GM12891 (cell line): ENCODE measurements around the gene BANF2.

ENCODE experiments used
- POLR2A ChIP-seq: IDR thresholded peaks from 2 replicates; pipeline ENCODE4 v1.6.1; 2011; ENCODE audit warnings: low read depth, low read length, control low read depth
- POLR2AphosphoS5 ChIP-seq: IDR thresholded peaks from 2 replicates; pipeline ENCODE4 v1.6.1; 2011; ENCODE audit warnings: low read depth, low read length, control low read depth
- TAF1 ChIP-seq: IDR thresholded peaks from 2 replicates; pipeline ENCODE4 v1.6.1; 2011; ENCODE audit warnings: low read depth, low read length, control low read depth

DNA sequence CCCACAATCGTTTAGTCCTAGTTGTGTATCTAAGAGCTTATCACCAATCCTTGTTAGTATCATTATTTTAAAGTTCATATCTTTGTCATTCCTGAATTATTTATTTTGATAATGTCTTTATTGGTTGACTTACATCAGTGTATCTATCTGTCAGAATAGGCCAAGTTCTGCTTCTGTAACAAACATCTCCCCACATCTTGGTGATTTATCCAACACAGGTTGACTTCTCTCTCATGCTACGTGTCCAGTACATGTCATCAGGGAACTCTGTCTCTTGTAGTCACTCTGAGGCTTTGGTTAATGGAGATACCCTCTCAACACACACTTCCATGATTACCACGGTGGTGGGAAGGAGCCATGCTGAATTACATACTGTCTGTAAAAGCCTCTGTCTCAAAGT, 38.4 kb downstream of the BANF2 start:
- TF ChIP-seq TAF1 = no peak
- TF ChIP-seq POLR2AphosphoS5 = no peak
- no peak for TF ChIP-seq POLR2A
